Natural killer cell (primary cell): ENCODE results near the gene IRF7. TPM values are rescaled to one million over a fixed set of nuclear protein-coding genes. Genes with fewer than 3 reads are reported as not detected.

Experiments
- ATAC-seq, 3 donors: fragments of 150-1000 bp in 2 of 3; fragments of 200-7000 bp in 1 of 3; cut with Tn5 transposase; 1 replicate in 1 of 3; 2 replicates in 2 of 3; pipeline ENCODE4 v1.10.0; 2021; ENCODE audit warnings: mild to moderate bottlenecking in 2 of 3, moderate library complexity in 2 of 3
- DNase-seq, 2 donors: peaks; one replicate each; pipeline versions ENCODE4 v3.0.0 to v3.0.0-alpha.2; 2013 to 2021; ENCODE audit warnings: mixed read lengths in 1 of 2
- H3K27ac ChIP-seq: one replicate; pipeline ENCODE4 v1.5.1; 2013; ENCODE audit warnings: mild to moderate bottlenecking, low read length
- H3K27me3 ChIP-seq: one replicate; pipeline ENCODE4 v1.6.1; 2013; ENCODE audit warnings: low read length; ENCODE audit not compliant: control insufficient read depth, insufficient read depth
- H3K36me3 ChIP-seq: one replicate; pipeline ENCODE4 v1.6.1; 2013; ENCODE audit warnings: low read length; ENCODE audit not compliant: control insufficient read depth, insufficient read depth
- H3K4me1 ChIP-seq: one replicate; pipeline ENCODE4 v1.6.1; 2013; ENCODE audit warnings: low read length; ENCODE audit not compliant: control insufficient read depth, insufficient read depth
- H3K4me3 ChIP-seq: one replicate; pipeline ENCODE4 v1.5.1; 2013; ENCODE audit warnings: low read length
- H3K9me3 ChIP-seq: one replicate; pipeline ENCODE4 v1.6.1; 2013; ENCODE audit warnings: low read length; ENCODE audit not compliant: control insufficient read depth, insufficient read depth
- H3K27ac Mint-ChIP-seq, 2 donors: one replicate each; pipeline ENCODE4 v1.8.0; 2022; ENCODE audit warnings: mild to moderate bottlenecking in 2 of 2, mixed read lengths in 2 of 2, moderate library complexity in 1 of 2
- H3K27me3 Mint-ChIP-seq, 2 donors: one replicate each; pipeline ENCODE4 v1.8.0; 2022; ENCODE audit warnings: low read depth in 2 of 2, mixed read lengths in 2 of 2
- H3K36me3 Mint-ChIP-seq: one replicate; pipeline ENCODE4 v1.8.0; 2022; ENCODE audit warnings: mixed read lengths
- H3K4me1 Mint-ChIP-seq, 2 donors: one replicate each; pipeline ENCODE4 v1.8.0; 2022; ENCODE audit warnings: mixed read lengths in 2 of 2
- H3K4me3 Mint-ChIP-seq: one replicate; pipeline ENCODE4 v1.8.0; 2022; ENCODE audit warnings: mild to moderate bottlenecking, moderate library complexity, mixed read lengths
- H3K9me3 Mint-ChIP-seq, 2 donors: one replicate each; pipeline ENCODE4 v1.8.0; 2022; ENCODE audit warnings: mixed read lengths in 2 of 2
- CTCF ChIP-seq: fragments of 200-600 bp; IDR thresholded peaks from one replicate; pipeline ENCODE4 v1.8.0; 2022; ENCODE audit warnings: antibody characterized with exemption
- WGBS: methylation state at CpG from one replicate; pipeline ENCODE4 v1.1.7; 2013; ENCODE audit warnings: missing lambda C conversion rate; ENCODE audit not compliant: insufficient coverage; 5-methylcytosine and 5-hydroxymethylcytosine counted together
- intact Hi-C: fragments of 100-400 bp; cut with micrococcal nuclease; formaldehyde crosslinking; loops from one replicate; pipeline ENCODE4 v1.14.2; 2022
- total RNA-seq, 4 donors: library from RNA; stranded (reverse); fragments of 120-200 nt in 1 of 4; gene quantifications; one replicate each; pipeline versions ENCODE4 v1.2.3 to v1.2.4, GENCODE V29; 2013 to 2022

The IRF7 gene
- total RNA-seq, 3 donors from 2014 or later (not counting 1 experiment from before 2014, with no cell fraction given) = 63.3 to 97.3 (median 77.3) TPM

DNA sequence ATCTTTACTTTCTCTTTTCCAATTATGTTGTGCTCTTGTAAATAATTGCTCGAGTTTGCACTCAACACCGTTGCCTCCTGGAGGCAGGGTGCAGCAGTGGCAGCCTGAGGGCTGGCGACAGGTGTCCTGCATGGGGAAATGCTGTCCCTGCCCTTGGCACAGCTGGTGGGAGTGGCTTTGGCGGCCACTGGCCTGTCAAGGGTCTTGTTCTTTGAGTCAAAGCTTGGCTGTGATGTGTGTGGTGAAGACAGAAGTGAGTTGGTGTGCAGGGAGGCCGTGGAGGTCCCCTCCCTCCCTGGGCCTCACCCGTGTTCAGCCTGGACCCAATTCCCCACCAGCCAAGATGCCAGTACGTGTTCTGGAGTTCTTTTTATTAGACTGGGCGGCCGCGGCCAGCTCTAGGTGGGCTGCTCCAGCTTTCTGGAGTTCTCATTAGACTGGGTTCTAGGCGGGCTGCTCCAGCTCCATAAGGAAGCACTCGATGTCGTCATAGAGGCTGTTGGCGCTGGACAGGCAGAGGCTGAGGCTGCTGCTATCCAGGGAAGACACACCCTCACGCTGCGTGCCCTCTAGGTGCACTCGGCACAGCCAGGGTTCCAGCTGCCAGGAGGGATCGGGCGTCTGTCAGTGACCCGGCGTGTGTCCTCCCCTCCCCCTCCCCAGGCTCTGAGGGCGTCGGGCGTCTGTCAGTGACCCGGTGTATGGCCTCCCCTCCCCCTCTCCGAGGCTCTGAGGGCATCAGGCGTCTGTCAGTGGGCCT lies 3.4 kb downstream of the IRF7 start:
- H3K27ac ChIP-seq = no peak overlapping the region
- peak overlapping the region; percentile 45 for H3K4me3 Mint-ChIP-seq
- H3K27ac Mint-ChIP-seq = peak overlapping the region; percentile 83 to 89
- no peaks in the 10 kb centered on the region for H3K9me3 Mint-ChIP-seq
- no peaks in the 10 kb centered on the region for H3K27me3 ChIP-seq
- peaks cover 39% of the 10 kb centered on the region for H3K4me1 ChIP-seq
- no peaks in the 10 kb centered on the region for H3K27me3 Mint-ChIP-seq
- WGBS = 88% methylated on average over 27 of the region's 27 CpGs
- peak in 1 of 2 donors; percentile 49 for DNase-seq
- TF ChIP-seq CTCF = no peak
- H3K4me3 ChIP-seq = no peak overlapping the region
- intact Hi-C loops = loop anchor here (10.0 kb wide), 1 partner anchor 112 kb away; no protein-coding TSS in a partner anchor
- H3K9me3 ChIP-seq = no peaks in the 10 kb centered on the region
- H3K36me3 Mint-ChIP-seq = no peaks in the 10 kb centered on the region
- peaks cover 6 to 22% of the 10 kb centered on the region in 2 donors for H3K4me1 Mint-ChIP-seq
- no peak for ATAC-seq
- H3K36me3 ChIP-seq = peaks cover 68% of the 10 kb centered on the region

GRCh38 chr11:611001-611996 lies 4.5 kb downstream of the IRF7 start:
- H3K27ac ChIP-seq = no peak overlapping the region
- Mint-ChIP-seq H3K4me3 (peak overlapping the region; percentile 56), H3K9me3 (no peaks in the 10 kb centered on the region), H3K27me3 (no peaks in the 10 kb centered on the region), H3K4me1 (peaks cover 6 to 16% of the 10 kb centered on the region in 2 donors), H3K36me3 (no peaks in the 10 kb centered on the region), H3K27ac (peak overlapping the region; percentile 83 to 89)
- no peaks in the 10 kb centered on the region for H3K9me3 ChIP-seq
- no peak for TF ChIP-seq CTCF
- WGBS = 89% methylated on average over 49 of the region's 49 CpGs
- H3K27me3 ChIP-seq = no peaks in the 10 kb centered on the region
- ATAC-seq = no peak
- peaks cover 30% of the 10 kb centered on the region for H3K4me1 ChIP-seq
- DNase-seq = no peak
- no peak overlapping the region for H3K4me3 ChIP-seq
- H3K36me3 ChIP-seq = peaks cover 76% of the 10 kb centered on the region
- intact Hi-C loops = loop anchor here (10.0 kb wide), 1 partner anchor 114 kb away; no protein-coding TSS in a partner anchor

DNA sequence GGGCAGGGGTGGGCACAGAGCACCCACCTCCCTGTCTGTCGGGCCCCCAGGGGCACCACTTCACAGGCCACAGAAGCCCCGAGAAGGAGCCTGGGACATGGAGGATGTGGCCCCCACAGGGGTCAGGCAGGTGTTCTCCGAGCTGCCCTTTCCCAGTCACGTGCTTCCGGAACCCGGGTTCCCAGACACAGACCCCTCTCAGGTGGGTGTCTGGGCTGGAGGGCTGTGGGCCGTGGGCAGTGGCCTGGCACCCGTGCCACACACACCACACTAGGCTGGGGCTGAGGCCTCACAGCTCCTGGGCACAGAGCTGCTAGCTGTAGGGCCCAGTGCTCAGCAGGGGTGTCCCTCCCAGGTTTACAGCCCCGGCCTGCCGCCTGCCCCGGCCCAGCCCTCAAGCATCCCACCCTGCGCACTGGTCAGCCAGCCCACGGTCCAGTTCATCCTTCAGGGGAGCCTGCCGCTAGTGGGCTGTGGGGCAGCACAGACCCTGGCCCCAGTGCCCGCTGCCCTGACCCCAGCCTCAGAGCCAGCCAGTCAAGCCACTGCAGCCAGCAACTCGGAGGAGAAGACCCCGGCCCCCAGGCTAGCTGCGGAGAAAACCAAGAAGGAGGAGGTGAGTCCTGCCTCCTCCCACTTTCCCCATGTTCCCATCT lies 5.5 kb downstream of the IRF7 start:
- Histone ChIP-seq H3K4me1 (peaks cover 25% of the 10 kb centered on the region), H3K27ac (no peak overlapping the region), H3K4me3 (no peak overlapping the region), H3K36me3 (peaks cover 85% of the 10 kb centered on the region), H3K9me3 (no peaks in the 10 kb centered on the region), H3K27me3 (no peaks in the 10 kb centered on the region)
- Mint-ChIP-seq H3K27me3 (no peaks in the 10 kb centered on the region), H3K4me3 (peak overlapping the region; percentile 56), H3K36me3 (no peaks in the 10 kb centered on the region), H3K9me3 (no peaks in the 10 kb centered on the region), H3K27ac (peak overlapping the region; percentile 33 to 65), H3K4me1 (peaks cover 6 to 11% of the 10 kb centered on the region in 2 donors)
- TF ChIP-seq CTCF = no peak
- 97% methylated on average over 18 of the region's 18 CpGs for WGBS
- ATAC-seq (no peak), DNase-seq (no peak)
- intact Hi-C loops = loop anchor here (10.0 kb wide), 1 partner anchor 115 kb away; no protein-coding TSS in a partner anchor
